ENCODE data around the gene PSTPIP1. TPM values are rescaled to one million over a fixed set of nuclear protein-coding genes. Genes with fewer than 3 reads are reported as not detected.

The PSTPIP1 gene
- total RNA-seq, 1 experiment from 2014 or later: 1.5 TPM

DNA sequence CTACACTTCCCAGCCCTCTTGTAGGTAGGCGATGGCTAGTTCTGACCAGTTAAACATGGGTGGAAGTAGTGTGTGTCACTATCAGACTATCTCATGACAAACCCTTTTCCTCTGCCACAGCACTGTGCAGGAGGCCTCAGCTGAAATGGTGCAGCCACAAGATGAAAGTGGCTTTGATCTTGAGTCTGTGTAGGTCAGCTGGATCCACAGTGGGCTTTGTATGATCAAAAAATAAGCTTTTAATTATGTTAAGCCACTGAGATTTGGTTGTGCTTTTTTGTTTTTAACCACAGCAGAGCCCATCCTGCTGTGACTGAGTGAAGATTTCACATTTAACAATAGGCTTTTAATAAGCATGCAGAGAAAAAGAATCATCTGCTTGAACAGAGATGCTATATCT is 43.7 kb upstream of the PSTPIP1 start:
- Mint-ChIP-seq H3K4me3 (no peak overlapping the region), H3K36me3 (peaks cover 36% of the 10 kb centered on the region), H3K4me1 (peaks cover 9% of the 10 kb centered on the region), H3K9me3 (no peaks in the 10 kb centered on the region), H3K27me3 (ENCODE audit: low read depth) (no peaks in the 10 kb centered on the region), H3K27ac (peak overlapping the region; percentile 24; the same call in 1 of the 2 replicates)
- TF ChIP-seq ATF3 (CRISPR knock-in tag; conservative IDR thresholded peaks at IDR 0.05) (no peak), SP1 (CRISPR knock-in tag; conservative IDR thresholded peaks at IDR 0.05) (no peak), MYBL2 (CRISPR knock-in tag; IDR thresholded peaks at IDR 0.05) (no peak), ESRRA (CRISPR knock-in tag; IDR thresholded peaks at IDR 0.05; ENCODE audit: borderline replicate concordance) (no peak), ZMAT4 (CRISPR knock-in tag; IDR thresholded peaks at IDR 0.05) (no peak), NFYB (CRISPR knock-in tag; conservative IDR thresholded peaks at IDR 0.05; ENCODE audit: low read depth) (no peak), NFATC4 (CRISPR knock-in tag; IDR thresholded peaks at IDR 0.05) (no peak), TP53 (CRISPR knock-in tag; IDR thresholded peaks at IDR 0.05) (no peak), OVOL2 (CRISPR knock-in tag; IDR thresholded peaks at IDR 0.05; ENCODE audit: borderline replicate concordance) (no peak), STAT6 (CRISPR knock-in tag; conservative IDR thresholded peaks at IDR 0.05; ENCODE audit: low read depth) (no peak)
- TF ChIP-seq, protein P1, sequence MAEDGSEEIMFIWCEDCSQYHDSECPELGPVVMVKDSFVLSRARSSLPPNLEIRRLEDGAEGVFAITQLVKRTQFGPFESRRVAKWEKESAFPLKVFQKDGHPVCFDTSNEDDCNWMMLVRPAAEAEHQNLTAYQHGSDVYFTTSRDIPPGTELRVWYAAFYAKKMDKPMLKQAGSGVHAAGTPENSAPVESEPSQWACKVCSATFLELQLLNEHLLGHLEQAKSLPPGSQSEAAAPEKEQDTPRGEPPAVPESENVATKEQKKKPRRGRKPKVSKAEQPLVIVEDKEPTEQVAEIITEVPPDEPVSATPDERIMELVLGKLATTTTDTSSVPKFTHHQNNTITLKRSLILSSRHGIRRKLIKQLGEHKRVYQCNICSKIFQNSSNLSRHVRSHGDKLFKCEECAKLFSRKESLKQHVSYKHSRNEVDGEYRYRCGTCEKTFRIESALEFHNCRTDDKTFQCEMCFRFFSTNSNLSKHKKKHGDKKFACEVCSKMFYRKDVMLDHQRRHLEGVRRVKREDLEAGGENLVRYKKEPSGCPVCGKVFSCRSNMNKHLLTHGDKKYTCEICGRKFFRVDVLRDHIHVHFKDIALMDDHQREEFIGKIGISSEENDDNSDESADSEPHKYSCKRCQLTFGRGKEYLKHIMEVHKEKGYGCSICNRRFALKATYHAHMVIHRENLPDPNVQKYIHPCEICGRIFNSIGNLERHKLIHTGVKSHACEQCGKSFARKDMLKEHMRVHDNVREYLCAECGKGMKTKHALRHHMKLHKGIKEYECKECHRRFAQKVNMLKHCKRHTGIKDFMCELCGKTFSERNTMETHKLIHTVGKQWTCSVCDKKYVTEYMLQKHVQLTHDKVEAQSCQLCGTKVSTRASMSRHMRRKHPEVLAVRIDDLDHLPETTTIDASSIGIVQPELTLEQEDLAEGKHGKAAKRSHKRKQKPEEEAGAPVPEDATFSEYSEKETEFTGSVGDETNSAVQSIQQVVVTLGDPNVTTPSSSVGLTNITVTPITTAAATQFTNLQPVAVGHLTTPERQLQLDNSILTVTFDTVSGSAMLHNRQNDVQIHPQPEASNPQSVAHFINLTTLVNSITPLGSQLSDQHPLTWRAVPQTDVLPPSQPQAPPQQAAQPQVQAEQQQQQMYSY (CRISPR knock-in tag; IDR thresholded peaks at IDR 0.05): no peak
- TF ChIP-seq, protein P2, sequence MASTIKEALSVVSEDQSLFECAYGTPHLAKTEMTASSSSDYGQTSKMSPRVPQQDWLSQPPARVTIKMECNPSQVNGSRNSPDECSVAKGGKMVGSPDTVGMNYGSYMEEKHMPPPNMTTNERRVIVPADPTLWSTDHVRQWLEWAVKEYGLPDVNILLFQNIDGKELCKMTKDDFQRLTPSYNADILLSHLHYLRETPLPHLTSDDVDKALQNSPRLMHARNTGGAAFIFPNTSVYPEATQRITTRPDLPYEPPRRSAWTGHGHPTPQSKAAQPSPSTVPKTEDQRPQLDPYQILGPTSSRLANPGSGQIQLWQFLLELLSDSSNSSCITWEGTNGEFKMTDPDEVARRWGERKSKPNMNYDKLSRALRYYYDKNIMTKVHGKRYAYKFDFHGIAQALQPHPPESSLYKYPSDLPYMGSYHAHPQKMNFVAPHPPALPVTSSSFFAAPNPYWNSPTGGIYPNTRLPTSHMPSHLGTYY (CRISPR knock-in tag; IDR thresholded peaks at IDR 0.05): no peak
- TF ChIP-seq, protein P3, sequence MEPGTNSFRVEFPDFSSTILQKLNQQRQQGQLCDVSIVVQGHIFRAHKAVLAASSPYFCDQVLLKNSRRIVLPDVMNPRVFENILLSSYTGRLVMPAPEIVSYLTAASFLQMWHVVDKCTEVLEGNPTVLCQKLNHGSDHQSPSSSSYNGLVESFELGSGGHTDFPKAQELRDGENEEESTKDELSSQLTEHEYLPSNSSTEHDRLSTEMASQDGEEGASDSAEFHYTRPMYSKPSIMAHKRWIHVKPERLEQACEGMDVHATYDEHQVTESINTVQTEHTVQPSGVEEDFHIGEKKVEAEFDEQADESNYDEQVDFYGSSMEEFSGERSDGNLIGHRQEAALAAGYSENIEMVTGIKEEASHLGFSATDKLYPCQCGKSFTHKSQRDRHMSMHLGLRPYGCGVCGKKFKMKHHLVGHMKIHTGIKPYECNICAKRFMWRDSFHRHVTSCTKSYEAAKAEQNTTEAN (CRISPR knock-in tag; IDR thresholded peaks at IDR 0.05): no peak
- TF ChIP-seq, protein P4, sequence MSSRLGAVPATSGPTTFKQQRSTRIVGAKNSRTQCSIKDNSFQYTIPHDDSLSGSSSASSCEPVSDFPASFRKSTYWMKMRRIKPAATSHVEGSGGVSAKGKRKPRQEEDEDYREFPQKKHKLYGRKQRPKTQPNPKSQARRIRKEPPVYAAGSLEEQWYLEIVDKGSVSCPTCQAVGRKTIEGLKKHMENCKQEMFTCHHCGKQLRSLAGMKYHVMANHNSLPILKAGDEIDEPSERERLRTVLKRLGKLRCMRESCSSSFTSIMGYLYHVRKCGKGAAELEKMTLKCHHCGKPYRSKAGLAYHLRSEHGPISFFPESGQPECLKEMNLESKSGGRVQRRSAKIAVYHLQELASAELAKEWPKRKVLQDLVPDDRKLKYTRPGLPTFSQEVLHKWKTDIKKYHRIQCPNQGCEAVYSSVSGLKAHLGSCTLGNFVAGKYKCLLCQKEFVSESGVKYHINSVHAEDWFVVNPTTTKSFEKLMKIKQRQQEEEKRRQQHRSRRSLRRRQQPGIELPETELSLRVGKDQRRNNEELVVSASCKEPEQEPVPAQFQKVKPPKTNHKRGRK (CRISPR knock-in tag; IDR thresholded peaks at IDR 0.05; ENCODE audit: borderline replicate concordance): no peak
- TF ChIP-seq, protein P5, sequence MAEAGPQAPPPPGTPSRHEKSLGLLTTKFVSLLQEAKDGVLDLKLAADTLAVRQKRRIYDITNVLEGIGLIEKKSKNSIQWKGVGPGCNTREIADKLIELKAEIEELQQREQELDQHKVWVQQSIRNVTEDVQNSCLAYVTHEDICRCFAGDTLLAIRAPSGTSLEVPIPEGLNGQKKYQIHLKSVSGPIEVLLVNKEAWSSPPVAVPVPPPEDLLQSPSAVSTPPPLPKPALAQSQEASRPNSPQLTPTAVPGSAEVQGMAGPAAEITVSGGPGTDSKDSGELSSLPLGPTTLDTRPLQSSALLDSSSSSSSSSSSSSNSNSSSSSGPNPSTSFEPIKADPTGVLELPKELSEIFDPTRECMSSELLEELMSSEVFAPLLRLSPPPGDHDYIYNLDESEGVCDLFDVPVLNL (CRISPR knock-in tag; IDR thresholded peaks at IDR 0.05; ENCODE audit: borderline replicate concordance, low read depth): no peak
- no peak for DNase-seq (ENCODE audit: low spot score)
- CTCF ChIA-PET: no interaction called here
- no peak for ATAC-seq
- POLR2A ChIA-PET: no interaction called here

All from WTC11 (cell line).